Activated CD4-positive, CD25-positive, alpha-beta regulatory T cell treated with anti-CD3 and anti-CD28 coated beads, Interleukin-2, amount 50 U/mL, for 24 hours (primary cell): ENCODE measurements around the gene PIGS.
"Not testable (repeated sequence)": the region's sequence is repeated elsewhere in the genome, so short reads cannot be mapped to it uniquely, and the experiment has no call there.

Source experiments
- ATAC-seq, 2 donors: fragments of 150-1000 bp; cut with Tn5 transposase; one replicate each; pipeline ENCODE4 v1.10.0; 2021; ENCODE audit warnings: mild to moderate bottlenecking in 1 of 2, moderate library complexity in 1 of 2

The PIGS gene

DNA sequence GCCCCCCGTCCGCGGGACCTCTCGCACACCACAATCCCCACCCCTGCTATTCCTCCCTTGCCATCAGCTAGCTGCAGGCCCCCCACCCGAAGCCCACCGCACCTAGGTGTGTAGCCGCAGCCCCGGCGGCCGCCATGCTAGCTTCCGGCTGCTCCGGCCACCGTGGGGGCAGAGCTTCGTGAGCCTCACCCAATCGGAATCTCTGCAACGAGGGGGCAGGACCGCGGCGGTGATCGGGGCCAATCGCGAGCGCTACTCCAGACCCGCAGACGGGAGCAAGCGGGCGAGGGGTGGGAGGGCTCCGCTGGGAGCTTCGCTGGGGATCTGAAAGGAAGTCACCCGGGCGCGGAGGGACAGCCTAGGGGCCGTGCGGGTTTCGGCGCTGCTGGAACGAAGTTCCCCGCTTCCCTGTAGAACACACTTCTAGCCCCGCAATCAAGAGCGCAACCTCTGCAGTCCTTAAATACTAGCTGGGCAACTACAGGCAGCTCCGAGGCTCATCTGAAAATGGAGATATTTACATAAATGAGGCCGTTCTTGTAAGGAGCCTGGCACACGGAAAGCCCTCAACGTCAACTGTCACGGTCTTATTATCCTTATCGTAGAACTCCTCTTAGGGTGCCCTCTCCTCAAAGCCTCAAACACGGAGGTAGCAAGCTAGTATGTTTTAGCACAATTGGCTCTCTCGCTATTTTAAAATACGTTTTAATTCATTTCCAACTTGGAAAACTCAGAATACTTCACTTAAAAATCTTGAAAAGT, at the start of gene PIGS:
Gene PIGS (minus strand): TSS at position 164 of the 762 bp plus-strand sequence. CDS start 28 bp downstream, at position 136.
- peak; percentile 99 for ATAC-seq

DNA sequence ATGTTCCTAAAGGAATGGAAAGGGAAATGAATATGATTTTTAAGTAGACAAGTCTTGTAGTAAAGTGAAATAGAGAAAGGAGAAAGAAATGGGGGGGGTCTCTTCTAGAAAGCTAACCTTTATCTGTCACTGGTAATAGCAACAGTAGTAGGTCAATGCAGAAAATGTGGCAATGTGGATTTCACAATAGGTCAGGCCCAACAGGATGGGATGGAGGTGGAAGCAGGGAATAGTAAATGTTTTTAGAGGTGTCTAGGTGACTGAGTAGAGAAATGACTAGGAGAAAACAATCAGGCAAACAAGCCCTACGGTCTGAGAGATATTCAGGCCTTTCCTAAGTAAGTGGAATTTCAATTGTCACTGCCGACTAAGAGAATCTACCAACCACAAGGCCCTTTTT, 48.7 kb upstream of the PIGS start:
- ATAC-seq, result no peak

DNA sequence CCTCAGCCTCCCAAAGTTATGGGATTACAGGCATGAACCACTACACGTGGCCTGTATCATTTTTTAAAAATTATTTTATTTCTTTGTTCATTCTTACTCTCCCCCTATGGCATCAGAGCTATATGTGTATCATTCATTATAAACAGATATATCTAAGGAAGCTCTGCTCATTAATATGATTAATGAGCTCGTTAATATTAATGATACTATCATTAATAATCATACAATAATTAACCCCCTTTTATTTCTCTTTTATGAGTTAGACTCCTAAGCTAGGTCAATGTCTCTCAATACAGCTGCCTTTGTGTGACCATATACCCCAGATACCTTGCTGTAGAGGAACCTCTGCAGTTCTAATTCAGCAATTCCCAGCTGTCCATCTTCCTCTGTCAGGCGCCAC, 47.1 kb upstream of the PIGS start:
- no peak for ATAC-seq

DNA sequence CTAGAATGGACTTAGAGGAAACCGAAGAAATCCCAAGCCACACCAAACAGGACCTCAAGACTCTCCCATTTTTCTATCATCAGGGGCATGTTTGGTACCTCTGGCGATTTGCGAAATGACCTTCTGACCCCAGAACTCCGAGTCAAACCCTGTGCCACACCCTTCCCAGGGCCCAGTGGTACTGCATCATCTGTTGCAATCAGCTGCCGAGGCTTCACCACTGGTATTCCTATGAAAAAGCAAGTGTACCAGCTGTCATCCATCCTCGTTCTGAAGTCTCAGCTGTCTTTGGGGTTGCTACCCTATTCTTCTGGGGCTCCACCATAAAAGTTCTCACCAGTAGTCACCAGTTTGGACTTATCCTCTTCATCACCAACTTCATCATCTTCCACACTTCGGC, 45.0 kb upstream of the PIGS start:
- ATAC-seq, result no peak

DNA sequence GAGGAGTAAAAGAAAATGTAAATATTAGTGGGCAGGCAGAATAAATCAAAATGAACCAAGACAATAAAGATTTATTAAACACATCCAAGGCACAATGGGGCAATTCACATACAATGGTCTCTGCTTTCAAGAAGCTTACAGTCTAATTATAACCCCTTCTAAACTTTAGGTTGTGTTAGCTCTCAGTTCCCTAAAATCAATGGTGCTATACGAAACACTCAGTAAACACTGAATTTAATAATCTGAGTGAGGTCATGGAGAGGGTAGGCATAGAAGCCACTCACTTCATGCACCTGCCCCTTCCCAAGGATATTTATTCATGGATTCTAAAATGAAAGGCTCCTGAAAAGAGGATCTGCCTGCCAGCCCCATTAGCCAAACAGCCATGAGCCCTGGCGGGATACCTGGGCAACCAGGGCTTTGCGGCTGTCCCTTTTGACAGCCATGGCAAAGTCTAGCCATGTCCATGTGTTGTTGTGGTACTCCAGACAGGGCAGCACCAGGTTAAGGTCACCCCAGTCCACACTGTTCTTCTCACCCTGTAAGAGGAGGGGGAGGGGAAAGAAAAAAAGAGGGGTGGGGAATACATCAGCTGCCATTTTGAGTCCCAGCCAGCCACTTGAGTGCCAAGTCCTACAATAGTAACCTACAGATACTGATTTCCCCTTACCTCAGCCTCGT, 44.1 kb upstream of the PIGS start:
- no peak for ATAC-seq

DNA sequence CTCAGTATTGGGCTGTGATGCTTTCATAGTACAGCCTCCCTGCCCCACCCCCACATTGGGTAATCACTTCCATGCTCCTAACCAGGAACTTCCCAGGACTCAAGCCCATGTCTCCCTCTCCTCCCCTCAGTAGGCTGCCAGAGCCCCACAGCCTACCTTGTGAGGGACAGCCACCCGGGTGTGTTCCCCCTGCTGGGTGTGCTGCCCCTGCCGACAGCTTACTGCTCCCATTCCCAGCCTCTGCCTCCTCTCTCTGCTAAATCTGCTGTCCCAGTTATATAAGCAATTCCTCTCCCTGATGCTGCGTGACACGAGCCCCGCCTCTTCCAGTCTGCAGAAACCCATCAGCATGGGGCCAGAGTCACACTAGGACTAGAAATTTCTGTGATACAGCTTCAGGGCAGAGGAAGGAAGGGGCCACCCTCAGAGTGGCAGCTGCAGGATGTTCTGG, 42.6 kb upstream of the PIGS start, which contains the start of gene RSKR:
Gene RSKR (minus strand): TSS at position 255 of the 451 bp plus-strand sequence. CDS start 24 bp downstream, at position 231.
- no peak for ATAC-seq

DNA sequence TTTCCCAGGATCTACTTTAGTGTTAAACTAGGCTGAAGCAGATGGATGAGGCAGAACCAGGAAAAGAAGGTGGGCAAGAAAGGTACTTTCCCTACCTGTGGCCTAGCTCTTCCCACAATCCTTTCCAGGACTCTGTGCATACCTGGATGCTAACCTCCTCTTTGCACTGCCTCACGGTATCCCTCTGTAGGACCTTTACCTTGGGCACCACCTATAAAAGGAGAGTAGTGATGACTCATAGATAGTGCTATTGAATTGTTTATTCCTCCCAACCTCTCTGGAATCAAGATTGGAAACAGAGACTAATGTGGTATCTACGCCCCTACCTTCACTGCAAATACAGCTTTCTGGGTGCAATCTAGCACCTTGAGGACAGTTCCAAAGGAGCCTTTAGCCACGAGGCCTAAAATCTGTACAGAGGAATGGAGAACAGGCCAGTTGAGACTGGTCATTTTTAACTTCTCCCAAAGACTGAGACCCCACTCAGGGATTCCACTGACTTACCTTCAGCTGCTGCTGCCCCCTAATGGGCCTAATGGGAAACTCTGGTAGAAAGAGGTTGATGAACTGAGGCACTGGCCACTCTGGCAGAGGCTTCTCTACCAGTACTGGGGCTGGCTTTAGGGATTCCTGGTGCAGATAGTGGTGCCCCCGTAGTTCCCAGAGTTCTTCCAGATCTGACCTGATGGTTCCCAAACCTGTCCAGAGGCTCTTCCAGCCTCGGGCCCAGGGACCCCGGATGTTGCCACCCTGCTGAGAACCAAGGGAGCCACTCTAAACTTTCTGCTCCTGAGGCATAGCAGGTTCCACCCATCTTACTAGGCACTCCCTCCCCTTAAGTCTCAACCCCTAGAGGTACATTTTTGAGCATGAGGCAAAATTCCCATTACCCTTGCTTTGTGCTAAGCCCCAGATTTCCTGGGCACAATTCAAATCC, 41.9 kb upstream of the PIGS start:
- peak in 1 of 2 donors; percentile 57 for ATAC-seq

DNA sequence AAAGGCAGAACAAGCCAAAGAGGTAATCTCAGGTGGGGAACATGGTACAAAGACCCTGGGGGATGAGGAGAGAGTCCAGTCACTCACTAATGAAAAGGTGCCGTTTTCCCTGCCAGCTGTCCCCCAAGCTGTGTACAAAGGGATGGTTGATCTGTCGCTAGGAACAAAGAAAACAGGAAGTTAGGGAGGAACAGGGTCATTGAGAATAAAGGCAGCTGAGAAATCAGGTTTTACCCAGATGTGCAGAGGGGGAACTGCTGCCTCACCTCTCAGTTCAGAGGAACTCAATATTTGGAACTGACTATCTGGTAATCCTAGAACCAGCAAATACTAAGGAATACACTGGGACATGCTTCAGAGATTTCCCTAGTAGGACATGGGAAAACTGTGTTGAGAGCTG, 41.2 kb upstream of the PIGS start:
- no peak for ATAC-seq

DNA sequence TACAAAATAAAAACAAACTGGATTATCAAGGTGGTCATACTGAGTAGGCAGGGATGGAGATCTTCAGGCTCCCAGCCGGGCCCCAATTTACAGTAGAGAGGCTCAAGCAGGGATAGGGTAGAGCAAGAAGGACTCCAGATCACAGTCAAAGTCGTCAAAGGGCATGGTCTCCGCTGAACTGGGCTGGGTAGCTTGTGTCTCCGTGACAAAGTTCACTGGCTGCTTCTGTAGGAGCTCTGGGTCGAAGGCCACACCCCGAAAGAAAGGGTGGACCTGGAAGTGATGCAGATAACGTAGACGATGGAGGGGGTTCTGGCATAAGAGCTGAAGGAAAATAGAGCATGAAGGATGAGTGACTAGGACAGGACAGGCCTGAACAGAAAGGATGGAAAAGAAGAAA, 39.1 kb upstream of the PIGS start:
- no peak for ATAC-seq

DNA sequence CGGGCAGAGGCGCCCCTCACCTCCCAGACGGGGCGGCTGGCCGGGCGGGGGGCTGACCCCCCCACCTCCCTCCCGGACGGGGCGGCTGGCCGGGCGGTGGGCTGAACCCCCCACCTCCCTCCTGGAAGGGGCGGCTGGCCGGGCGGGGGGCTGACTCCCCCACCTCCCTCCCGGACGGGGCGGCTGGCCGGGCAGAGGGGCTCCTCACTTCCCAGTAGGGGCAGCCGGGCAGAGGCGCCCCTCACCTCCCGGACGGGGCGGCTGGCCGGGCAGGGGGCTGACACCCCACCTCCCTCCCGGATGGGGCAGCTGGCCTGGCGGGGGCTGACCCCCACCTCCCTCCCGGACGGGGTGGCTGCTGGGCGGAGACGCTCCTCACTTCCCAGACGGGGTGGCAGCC, 32.7 kb upstream of the PIGS start:
- ATAC-seq, result not testable (repeated sequence)

DNA sequence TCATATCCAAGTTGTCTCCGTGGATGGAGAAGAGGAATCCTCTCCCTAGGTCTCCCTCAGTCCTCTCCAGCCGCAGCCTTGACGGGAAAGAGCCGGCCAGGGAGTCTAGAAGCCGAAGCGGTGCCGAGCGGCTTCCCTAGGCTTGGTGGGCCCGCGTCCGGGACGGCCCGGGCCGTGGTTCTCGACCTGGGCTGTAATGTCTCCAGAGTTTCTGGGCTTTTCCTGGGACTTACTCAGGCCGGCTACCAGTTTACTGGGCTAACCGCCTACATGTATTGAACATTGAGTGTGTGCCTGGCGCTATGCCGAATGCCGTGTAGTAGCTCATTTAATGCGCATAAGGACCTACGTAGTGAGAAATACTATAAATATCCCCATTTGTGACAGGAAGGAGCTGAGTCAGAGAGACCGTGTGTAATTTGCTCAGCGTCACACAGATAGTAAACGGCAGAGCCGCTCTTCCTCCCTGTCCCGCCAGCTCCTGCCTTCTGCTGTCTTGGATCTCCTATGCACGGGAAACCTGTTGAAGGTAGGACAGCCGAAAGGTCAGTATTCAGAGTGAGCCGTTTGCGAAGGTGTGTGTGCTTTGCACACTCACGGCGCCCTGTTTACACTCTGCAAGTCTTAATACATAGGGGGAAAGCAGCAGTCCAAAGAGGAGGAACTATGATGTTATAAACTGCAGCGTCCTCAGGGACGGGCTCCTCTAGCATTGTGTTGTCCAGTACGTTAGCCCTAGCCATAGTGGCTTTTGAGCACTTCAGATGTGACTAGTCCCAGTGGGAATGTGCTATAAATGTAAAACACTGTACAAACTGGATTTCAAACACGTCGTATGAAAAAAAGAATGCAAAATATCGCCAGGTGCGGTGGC, 28.2 kb upstream of the PIGS start:
- peak; percentile 86 for ATAC-seq

DNA sequence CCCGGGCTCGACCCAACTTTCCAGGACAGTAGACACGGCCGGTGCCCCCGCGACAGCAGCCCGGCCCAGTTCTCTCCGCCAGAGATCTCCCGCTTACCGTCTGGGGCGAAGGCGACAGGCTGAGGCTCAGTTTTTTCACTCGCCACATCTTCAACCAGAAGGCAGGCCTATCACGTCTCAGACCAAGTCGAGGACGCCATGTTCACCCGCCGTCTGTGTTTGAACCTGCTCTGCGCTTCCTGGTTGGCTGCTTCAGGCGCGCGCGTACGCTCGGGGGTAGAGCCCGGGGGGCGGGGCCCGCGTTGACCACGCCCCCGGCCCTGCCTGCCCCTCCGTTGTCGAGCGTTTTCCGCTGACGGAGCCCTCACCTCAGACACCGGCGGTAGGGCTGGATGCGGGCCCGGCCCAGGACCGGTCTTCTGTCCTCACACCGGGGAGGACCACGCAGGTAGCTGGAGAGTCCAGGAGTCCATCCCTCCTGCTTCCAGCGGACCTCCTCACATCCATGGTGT, 27.5 kb upstream of the PIGS start, which contains the start of gene SPAG5:
Gene SPAG5 (minus strand): TSS at position 227 of the 512 bp plus-strand sequence. CDS start 79 bp downstream, at position 148.
- ATAC-seq, result peak; percentile 90 to 93

DNA sequence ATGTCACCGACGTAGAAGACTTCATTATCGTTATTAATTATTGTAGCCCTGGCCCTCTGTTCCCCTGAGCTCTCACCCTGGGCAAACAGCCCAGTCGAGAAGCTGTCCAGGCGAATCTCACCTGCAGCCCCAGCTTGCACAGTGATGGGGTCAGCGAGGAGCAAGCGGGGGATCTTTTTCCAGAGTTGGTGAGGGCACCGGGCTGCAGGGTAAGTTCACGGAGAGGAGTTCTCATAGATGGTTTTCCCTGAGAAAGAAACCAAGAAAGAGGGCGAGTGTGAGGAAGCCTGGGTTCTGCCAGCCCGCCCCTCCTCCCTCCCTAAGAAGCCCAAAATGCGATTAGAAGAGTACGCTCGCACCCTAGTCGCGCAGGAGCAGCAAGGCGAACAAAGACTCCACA, 27.1 kb upstream of the PIGS start:
- no peak for ATAC-seq

DNA sequence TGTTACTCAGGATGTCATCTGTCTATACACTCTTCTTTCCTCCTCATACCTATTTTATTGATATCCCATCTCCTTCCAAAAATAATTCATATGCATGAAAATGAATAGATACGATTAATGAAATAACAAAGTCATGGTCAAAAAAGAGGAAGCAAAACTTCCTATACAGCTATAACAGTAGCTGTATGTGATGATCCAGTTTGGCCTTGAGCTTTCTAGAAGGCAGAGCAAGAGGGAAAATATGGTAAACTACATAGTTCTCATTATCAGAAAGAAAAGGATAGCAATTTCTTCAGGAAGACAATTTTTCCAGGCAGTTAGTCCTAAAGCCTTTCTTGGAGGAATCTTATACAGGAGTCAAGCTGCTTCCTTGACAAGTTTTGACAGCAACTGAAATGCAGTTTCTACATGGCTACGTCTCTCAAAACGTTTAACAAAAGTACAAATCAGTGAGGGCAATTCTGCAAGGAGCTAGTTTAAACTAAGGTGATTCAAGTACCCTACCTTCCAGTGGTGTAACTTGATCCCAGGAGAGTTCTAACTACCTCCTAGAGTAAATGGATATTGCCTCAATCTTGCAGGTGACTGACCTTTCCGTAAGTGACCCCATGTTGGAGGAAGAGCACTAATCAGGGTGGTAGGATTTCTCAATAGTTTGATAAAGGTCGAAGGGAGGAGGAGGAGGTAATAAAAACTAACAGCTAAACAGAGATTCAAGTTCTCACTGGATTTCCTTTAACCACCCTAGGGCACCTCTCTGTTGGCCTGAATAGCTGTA, 26.5 kb upstream of the PIGS start:
- no peak for ATAC-seq

DNA sequence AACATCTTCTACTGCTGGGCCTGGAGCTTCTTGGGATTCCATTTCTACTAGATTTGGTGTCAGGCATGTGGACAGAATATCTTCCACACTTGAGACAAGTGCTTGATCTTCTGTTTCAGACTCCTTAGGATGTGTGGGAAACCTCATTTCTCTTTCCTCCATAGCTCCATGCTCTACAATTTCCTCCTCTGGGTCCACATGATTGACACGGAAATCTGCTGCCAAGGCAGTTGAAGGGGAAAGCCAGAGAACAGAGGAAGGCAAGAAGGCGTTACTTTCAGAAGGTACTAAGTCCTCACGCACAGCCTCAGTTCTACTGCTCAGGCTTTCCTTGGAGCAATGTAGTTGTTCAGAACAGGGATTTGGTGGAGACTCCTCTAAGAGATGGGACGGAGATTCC, 20.9 kb upstream of the PIGS start:
- no peak for ATAC-seq

DNA sequence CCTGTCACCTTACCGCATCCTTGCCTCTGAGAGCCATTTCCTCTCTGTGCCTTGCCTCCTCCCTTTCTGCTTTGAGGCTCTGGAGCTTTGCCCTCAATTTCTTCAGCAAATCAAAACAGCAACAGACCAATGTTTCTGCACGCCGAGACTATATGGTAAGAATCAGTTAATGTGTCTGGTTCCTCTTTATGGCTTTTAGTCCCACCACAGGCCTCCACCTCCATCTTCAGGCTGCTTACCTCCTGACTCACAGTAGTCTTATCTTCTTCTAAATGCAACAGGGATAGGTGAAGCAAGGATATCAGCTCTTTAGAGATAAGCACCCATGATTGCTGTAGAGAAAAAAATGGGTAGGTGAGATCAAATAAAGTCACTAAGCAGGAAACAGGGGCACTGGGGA, 14.5 kb upstream of the PIGS start:
- ATAC-seq, result no peak

DNA sequence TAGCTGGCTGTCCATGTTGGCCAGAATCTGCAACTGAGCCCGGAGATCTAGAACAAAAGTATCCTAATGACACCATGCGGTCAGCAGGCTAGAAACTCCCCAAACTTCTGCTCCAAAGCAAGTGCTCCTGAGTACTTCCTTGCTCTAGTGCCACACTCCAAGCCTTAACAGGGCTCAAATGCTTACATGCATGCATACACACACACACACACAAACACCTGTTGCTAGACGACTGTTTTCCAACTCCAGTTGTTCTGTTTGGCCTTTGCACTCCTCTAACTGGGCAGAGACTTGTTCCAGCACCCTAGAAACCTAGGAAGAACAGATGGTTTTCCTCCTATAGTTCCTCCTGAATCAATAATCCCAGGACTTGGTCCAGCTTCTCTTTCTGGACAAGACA, 13.1 kb upstream of the PIGS start:
- no peak for ATAC-seq

DNA sequence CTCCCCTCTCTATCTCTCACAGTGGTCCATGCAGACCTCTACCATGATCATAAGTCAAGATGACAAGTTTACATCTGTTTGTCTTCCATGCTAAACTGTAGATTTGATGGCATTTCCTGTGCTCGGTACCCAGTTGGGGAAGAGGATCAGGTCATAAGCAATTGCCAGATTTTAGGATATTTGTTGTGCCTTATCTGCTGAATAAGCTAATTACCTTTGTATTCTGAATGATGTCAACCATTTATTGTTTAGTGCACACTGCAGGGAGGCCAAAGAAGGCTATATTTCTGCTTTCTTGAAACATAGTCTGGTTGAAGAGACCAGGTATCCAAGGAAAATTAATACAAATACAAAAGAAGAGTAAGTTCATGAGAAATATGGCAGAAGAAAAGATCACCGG, 11.2 kb upstream of the PIGS start:
- ATAC-seq, result no peak

DNA sequence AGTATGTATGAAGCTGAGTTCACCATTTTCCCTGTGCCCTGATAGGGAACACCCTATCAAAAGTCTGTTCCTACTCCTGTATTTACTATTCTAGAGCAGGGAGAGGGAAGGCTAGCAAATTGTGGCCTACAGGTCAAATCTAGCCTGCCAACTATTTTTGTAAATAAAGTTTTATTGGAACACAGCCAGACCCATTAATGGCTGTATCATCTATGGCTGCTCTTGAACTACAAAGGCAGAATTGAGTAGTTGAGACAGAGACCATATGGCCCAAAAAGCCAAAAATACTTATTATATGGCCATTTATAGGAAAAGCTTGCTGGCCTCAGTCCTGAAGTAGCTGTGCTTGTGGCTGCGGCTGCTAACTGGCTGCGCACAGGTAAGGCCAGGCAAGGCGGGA, 9.6 kb upstream of the PIGS start:
- no peak for ATAC-seq

DNA sequence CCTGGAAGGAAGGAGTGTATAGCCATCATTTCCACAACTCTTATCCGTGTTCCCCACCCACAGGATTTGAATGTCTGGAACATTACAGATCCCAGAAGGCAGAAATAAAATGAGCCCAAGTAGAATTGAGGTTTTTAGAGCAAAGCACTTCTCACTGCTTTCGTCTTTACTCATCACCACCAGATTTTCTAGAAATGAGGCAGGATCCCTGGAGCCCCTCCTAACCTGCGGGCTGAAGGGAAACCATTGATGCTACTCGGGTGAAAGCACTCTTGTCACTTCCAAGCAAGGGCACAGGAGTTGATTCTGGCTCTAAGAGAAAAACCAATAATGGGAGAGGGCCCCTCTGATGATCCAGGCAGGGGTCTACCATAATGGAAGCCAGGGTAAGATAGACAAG, 8.2 kb upstream of the PIGS start:
- peak in 1 of 2 donors; percentile 46 for ATAC-seq
